OCI-LY3 (cell line): ENCODE results near the gene HSD17B12.

Source experiments
- H2AFZ ChIP-seq: fragments of 200-600, 300-600 bp; shearing (Covaris generic); 2 replicates; pipeline ENCODE4 v1.6.0; 2014; ENCODE audit warnings: antibody characterized with exemption, low read depth, low read length
- H3K27ac ChIP-seq: fragments of 200-600, 300-600 bp; sonication (generic); 2 replicates; pipeline ENCODE4 v1.5.1; 2014; ENCODE audit warnings: mild to moderate bottlenecking, low read length, moderate library complexity, mixed read lengths
- H3K27me3 ChIP-seq: fragments of 200-600, 300-600 bp; sonication (generic); 2 replicates; pipeline ENCODE4 v1.6.1; 2014; ENCODE audit warnings: low read depth, low read length, mixed read lengths
- H3K36me3 ChIP-seq: fragments of 200-600, 300-600 bp; sonication (generic); replicated peaks from 2 replicates; pipeline ENCODE3; 2014; ENCODE audit warnings: low read depth, low read length, mixed read lengths
- H3K4me1 ChIP-seq: fragments of 300-600, 200-600 bp; sonication (generic); 2 replicates; pipeline ENCODE4 v1.6.1; 2014; ENCODE audit warnings: low read length, mixed read lengths
- H3K4me2 ChIP-seq: fragments of 200-600, 300-600 bp; sonication (generic); 2 replicates; pipeline ENCODE4 v1.6.1; 2014; ENCODE audit warnings: low read length, mixed read lengths
- H3K4me3 ChIP-seq: fragments of 300-600, 200-600 bp; sonication (generic); 2 replicates; pipeline ENCODE4 v1.5.1; 2014; ENCODE audit warnings: antibody characterized with exemption, mild to moderate bottlenecking, low read length, moderate library complexity
- H3K79me2 ChIP-seq: fragments of 300-600, 200-600 bp; shearing (Covaris generic); 2 replicates; pipeline ENCODE4 v1.6.1; 2014; ENCODE audit warnings: mild to moderate bottlenecking, low read length, mixed read lengths
- H3K9ac ChIP-seq: fragments of 300-600, 200-600 bp; shearing (Covaris generic); 2 replicates; pipeline ENCODE4 v1.6.0; 2014; ENCODE audit warnings: mild to moderate bottlenecking, low read length, moderate library complexity
- H3K9me3 ChIP-seq: fragments of 200-600, 300-600 bp; shearing (Covaris generic); 2 replicates; pipeline ENCODE4 v1.6.1; 2014; ENCODE audit warnings: low read length, mixed read lengths; ENCODE audit not compliant: insufficient read depth
- H4K20me1 ChIP-seq: fragments of 200-600, 300-600 bp; sonication (generic); 2 replicates; pipeline ENCODE4 v1.6.1; 2016; ENCODE audit warnings: low read length, mixed read lengths; ENCODE audit not compliant: insufficient read depth
- EZH2phosphoT487 ChIP-seq: fragments of 200-600 bp; shearing (Covaris generic); IDR thresholded peaks from 2 replicates; pipeline ENCODE4 v1.6.1; 2018; ENCODE audit warnings: antibody characterized with exemption, mixed run types, low read depth
- TF ChIP-seq, protein P1 (sequence below): fragments of 200-600, 300-600 bp; sonication (generic); IDR thresholded peaks from 2 replicates; pipeline ENCODE4 v1.5.1; 2014; ENCODE audit warnings: antibody characterized with exemption, low read length, low read depth

The HSD17B12 gene

DNA sequence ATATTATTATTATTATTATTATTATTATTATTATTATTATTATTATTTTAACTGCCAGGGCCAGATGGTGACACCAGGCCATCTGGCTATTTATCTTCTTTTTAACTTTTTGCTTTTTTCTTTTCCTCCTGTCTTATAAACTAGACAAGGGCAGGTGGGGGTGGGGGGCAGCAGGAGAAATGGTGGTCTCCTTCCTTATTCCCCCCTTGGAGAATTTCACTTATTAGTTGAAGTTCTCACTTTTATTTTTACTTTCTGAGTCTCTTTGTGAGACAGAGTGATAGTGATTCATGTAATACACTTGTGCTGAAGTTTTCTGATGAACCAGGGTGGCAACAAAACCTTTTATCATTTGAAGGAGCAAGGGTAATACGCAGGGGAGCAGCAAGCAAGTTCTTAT lies 103.8 kb downstream of the HSD17B12 start:
- no peak overlapping the region for H3K4me2 ChIP-seq
- no peak overlapping the region for H2AFZ ChIP-seq
- H3K36me3 ChIP-seq: peaks cover 60% of the 10 kb centered on the region
- TF ChIP-seq EZH2phosphoT487: no peak
- TF ChIP-seq, protein P1, sequence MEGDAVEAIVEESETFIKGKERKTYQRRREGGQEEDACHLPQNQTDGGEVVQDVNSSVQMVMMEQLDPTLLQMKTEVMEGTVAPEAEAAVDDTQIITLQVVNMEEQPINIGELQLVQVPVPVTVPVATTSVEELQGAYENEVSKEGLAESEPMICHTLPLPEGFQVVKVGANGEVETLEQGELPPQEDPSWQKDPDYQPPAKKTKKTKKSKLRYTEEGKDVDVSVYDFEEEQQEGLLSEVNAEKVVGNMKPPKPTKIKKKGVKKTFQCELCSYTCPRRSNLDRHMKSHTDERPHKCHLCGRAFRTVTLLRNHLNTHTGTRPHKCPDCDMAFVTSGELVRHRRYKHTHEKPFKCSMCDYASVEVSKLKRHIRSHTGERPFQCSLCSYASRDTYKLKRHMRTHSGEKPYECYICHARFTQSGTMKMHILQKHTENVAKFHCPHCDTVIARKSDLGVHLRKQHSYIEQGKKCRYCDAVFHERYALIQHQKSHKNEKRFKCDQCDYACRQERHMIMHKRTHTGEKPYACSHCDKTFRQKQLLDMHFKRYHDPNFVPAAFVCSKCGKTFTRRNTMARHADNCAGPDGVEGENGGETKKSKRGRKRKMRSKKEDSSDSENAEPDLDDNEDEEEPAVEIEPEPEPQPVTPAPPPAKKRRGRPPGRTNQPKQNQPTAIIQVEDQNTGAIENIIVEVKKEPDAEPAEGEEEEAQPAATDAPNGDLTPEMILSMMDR: no peak
- peaks cover 4% of the 10 kb centered on the region for H3K9me3 ChIP-seq
- H3K79me2 ChIP-seq: peaks cover 5% of the 10 kb centered on the region
- no peaks in the 10 kb centered on the region for H3K27me3 ChIP-seq
- H3K9ac ChIP-seq: no peak overlapping the region
- peaks cover 6% of the 10 kb centered on the region for H4K20me1 ChIP-seq
- H3K27ac ChIP-seq: no peak overlapping the region
- H3K4me3 ChIP-seq: no peak overlapping the region
- H3K4me1 ChIP-seq: peaks cover 16% of the 10 kb centered on the region

DNA sequence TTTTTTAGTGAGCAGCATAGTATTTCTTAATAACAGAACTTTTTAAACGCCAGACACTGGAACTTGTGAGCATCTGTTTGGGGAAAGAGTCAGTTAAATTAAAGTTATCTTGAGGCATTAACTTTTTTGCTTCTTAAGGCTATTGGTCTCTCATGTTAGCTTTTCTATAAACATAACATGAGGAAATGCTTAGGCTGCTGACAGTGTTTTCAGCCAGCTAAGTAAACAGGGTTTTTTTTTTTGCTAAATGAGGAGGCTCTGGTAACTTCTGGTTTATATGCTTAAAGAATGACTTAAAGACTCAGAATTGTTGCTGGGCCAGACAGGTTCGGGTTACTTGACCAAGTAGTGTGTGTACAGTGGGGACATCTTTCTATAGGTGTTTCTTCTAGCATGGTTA lies 104.3 kb downstream of the HSD17B12 start:
- Histone ChIP-seq H3K36me3 (peaks cover 57% of the 10 kb centered on the region), H3K79me2 (peaks cover 5% of the 10 kb centered on the region)

DNA sequence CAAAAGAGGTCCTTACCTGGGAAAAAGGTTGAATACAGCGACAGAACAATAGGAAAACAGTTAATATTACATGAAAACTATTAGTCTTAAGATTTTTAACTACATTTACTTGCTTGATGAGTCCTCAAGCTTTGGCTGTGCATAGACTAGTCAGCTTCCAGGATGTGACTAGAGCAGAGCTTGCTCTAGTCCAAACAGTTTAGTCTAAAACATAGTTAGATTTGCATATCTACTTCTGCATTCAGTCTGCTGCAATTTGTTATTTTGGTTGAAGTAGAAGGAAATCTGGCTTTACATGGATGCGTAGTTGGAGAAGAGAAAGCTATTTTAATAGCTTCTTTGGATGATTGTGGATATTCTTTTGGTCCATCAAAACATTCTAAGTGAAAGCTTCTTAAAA lies 104.8 kb downstream of the HSD17B12 start:
- Histone ChIP-seq H3K36me3 (peaks cover 59% of the 10 kb centered on the region), H3K27ac (no peak overlapping the region), H2AFZ (no peak overlapping the region), H3K9ac (no peak overlapping the region), H3K9me3 (peaks cover 4% of the 10 kb centered on the region), H3K79me2 (peaks cover 5% of the 10 kb centered on the region), H3K27me3 (no peaks in the 10 kb centered on the region), H3K4me3 (no peak overlapping the region), H3K4me2 (no peak overlapping the region), H3K4me1 (peaks cover 13% of the 10 kb centered on the region), H4K20me1 (no peaks in the 10 kb centered on the region)
- TF ChIP-seq, protein P1: no peak
- TF ChIP-seq EZH2phosphoT487: no peak

More for the DNA sequence above, 104.3 kb downstream of the HSD17B12 start:
- H3K9ac ChIP-seq: no peak overlapping the region
- H3K9me3 ChIP-seq: peaks cover 4% of the 10 kb centered on the region
- H3K4me3 ChIP-seq: no peak overlapping the region
- no peak overlapping the region for H2AFZ ChIP-seq
- no peak for TF ChIP-seq EZH2phosphoT487
- TF ChIP-seq, protein P1: no peak
- no peak overlapping the region for H3K4me2 ChIP-seq
- H4K20me1 ChIP-seq: 0 out of 2 replicates have a peak, but pooled peaks cover 1% of the 10 kb centered on the region
- H3K27ac ChIP-seq: no peak overlapping the region
- H3K27me3 ChIP-seq: no peaks in the 10 kb centered on the region
- peaks cover 13% of the 10 kb centered on the region for H3K4me1 ChIP-seq

DNA sequence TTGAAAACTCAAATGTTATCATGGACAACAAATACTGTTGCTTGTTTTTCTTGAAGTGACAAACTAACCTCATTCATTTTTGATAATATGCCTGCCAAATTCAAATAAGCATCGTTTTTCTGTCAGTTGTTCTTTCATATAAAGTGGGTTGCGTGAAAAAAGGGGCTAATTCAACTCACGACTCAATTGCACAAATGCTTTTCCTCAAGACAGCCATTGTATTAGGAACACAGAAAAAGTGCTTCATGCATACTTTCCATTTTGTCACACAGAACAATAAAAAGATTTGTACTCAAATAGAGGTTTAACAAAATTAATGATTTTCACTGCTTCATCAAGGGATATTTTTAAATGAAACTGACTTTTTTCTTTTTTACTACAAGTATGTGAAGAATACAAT lies 105.5 kb downstream of the HSD17B12 start:
- Histone ChIP-seq H4K20me1 (no peaks in the 10 kb centered on the region), H3K9me3 (peaks cover 4% of the 10 kb centered on the region), H3K27ac (no peak overlapping the region), H3K4me2 (no peak overlapping the region), H3K4me3 (no peak overlapping the region), H3K27me3 (no peaks in the 10 kb centered on the region), H3K79me2 (peaks cover 4% of the 10 kb centered on the region), H3K9ac (no peak overlapping the region), H3K4me1 (peaks cover 13% of the 10 kb centered on the region), H3K36me3 (peaks cover 56% of the 10 kb centered on the region), H2AFZ (no peak overlapping the region)
- TF ChIP-seq, protein P1: no peak
- no peak for TF ChIP-seq EZH2phosphoT487
